SW480 (cell line): Measurements from ENCODE around the gene NUDT19.
"Not testable (repeated sequence)": the region's sequence is repeated elsewhere in the genome, so short reads cannot be mapped to it uniquely, and the experiment has no call there.

Source experiments
- DNase-seq: peaks from one replicate; pipeline ENCODE4 v3.0.0-alpha.2; 2016; ENCODE audit warnings: low spot score

NUDT19 gene

DNA sequence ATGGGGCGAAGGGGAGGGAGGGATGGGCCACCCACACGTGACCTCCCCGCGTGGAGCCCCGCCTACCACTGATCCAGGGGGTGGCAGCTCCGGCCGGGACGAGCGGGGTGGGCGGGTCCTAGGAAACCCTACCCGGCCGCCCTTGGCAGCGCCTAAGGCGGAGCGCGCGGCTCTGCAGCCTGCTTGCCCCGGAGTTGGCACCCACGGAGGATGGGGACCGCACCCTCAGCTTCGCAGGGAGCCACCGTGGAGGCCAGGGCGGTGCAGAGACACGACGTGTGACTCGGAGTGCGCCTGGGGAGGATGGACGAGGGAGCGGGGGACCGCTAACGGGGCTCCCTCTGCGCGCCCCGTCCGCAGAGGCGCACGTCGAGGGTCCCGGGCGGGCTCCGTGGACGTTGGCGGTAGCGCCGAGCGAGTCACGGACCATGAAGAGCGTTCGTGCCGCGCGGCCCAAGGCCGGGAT, 15.9 kb upstream of the NUDT19 start, which contains the start of gene RGS9BP:
Gene RGS9BP, plus strand, starts transcription at position 129 of the 466 bp plus-strand sequence. CDS start 416 bp downstream, outside the sequence.
- DNase-seq: peak; percentile 77

DNA sequence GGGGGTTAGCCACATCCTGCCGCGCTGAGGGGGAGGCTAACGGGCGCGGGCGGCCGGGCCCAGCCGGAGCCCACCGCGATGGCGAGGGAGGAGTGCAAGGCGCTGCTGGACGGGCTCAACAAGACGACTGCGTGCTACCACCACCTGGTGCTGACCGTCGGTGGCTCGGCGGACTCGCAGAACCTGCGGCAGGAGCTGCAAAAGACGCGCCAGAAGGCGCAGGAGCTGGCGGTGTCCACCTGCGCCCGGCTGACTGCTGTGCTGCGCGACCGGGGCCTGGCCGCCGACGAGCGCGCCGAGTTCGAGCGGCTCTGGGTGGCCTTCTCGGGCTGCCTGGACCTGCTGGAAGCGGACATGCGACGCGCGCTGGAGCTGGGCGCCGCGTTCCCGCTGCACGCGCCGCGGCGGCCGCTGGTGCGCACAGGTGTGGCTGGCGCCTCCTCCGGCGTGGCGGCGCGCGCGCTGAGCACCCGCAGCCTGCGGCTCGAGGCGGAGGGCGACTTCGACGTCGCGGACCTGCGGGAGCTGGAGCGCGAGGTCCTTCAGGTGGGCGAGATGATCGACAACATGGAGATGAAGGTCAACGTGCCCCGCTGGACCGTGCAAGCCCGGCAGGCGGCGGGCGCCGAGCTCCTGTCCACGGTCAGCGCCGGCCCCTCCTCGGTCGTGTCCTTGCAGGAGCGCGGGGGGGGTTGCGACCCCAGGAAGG, 15.3 kb upstream of the NUDT19 start:
- peak; percentile 59 for DNase-seq

DNA sequence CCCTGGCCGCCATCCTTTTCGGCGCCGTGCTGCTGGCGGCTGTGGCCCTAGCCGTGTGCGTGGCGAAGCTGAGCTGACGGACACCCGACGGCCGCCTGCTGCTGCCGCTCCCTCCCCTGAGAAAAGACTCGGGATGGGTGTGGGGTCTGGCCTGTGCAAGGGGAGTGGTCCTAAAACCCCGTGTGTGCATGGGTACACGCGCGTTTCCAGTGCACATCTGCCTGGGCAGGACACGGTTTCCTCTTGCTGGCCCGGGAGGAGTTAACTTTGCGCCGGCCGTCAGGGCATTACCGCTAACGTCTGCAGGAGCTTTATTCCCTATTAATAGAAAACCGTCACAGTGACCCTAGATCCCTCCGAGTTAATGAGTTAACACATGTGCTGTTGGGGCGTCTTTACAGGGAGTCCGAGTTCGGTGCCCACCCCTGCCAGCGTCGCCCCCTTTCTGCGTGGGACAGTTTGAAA, 14.7 kb upstream of the NUDT19 start:
- DNase-seq: no peak

- no peak for DNase-seq
Observed at GRCh38 chr19:32677657-32678056, 14.0 kb upstream of the NUDT19 start.

DNA sequence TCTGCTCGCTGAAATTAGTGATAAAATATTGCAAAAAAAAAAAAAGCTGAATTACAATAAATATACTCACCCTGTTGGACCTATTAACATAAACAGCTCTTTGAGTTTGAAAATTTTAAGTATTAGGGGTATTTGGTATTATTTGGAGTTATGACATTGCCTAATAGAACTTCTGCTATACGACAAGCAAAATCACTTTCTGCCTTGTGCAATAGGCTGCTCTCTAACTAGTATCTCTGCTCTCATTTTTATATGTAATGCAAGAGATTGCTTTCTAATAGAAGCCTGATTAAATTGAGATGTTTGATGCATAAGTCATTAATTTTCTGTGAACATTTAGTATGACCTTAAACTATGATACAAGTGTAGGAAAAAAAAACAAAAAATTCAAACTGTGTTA, 10.6 kb upstream of the NUDT19 start:
- DNase-seq: no peak

GRCh38 chr19:32682317-32682716, 9.3 kb upstream of the NUDT19 start:
- DNase-seq: no peak

DNA sequence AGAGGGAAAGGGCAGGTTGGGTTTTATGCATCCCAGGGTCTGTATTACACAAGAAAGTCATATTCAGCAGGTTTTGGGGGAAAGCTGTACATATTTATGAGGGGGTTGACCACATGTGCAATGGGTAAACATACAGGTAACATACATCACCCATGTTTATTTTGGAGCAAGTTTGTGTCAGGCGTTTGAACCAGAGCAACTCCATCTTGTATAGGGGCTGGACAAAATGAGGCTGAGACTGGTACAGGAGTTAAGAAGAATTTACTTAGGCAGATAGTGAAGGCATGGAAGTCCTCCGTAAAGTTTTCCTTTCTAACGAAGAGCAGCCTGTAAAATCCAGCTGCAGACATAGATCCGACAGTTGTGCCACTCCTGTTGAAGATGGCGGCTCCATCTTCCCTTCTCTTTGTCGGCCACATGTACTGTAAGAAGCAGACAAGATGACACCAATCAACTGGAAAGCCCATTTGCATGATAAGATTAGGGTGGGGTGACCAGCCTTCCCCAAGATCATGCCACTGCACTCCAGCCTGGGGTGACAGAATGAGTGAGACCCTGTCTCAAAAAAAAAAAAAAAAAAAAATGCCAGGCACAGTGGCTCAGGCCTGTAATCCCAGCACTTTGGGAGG, 4.7 kb upstream of the NUDT19 start:
- DNase-seq: no peak

GRCh38 chr19:32687681-32688080, 3.9 kb upstream of the NUDT19 start:
- no peak for DNase-seq

- no peak for DNase-seq
Observed at GRCh38 chr19:32688311-32688710, 3.3 kb upstream of the NUDT19 start.

DNA sequence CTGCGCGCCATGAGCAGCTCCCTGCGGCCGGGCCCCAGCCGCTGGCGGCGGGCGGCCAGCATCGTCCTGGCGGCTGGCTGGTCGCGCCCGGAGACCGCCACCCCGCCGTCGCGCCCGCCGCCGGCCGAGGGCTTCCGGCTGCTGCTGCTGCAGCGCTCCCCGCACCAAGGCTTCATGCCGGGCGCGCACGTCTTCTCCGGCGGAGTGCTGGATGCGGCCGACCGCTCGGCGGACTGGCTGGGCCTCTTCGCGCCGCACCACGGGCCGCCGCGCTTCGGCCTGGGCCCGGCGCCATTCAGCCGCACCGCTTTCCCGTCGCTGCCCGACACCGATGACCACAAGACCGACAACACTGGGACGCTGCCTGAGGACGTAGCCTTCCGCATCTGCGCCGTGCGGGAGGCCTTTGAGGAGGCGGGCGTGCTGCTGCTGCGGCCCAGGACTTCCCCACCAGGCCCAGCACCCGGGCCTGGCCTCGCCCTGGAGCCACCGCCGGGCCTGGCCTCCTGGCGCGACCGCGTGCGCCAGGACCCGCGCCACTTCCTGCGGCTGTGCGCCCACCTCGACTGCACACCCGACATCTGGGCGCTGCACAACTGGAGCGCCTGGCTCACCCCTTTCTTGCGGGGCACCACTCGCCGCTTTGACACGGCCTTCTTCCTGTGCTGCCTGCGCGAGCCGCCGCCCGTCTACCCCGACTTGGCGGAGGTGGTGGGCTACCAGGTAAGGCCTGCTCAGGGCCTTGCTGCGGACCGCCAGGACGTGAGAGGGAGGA, 518 bp downstream of the NUDT19 start:
- DNase-seq: peak; percentile 73

DNA sequence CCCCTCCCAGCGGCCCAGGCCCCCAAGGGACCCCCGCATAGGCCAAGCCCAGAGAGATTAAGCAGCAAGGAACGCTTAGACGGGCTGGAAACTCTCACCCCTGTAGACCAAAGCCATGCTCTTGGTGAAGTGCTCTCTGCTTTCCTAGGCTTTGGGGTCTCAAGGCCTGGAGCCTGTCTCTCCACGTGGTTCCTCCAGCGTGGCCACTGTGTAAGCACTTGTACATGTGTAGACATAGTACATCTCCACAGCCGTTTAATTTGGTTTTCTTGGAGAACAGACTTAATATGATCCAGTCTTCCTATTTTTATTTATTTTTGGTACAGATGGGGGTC, 1.1 kb downstream of the NUDT19 start:
- peak; percentile 15 for DNase-seq

DNA sequence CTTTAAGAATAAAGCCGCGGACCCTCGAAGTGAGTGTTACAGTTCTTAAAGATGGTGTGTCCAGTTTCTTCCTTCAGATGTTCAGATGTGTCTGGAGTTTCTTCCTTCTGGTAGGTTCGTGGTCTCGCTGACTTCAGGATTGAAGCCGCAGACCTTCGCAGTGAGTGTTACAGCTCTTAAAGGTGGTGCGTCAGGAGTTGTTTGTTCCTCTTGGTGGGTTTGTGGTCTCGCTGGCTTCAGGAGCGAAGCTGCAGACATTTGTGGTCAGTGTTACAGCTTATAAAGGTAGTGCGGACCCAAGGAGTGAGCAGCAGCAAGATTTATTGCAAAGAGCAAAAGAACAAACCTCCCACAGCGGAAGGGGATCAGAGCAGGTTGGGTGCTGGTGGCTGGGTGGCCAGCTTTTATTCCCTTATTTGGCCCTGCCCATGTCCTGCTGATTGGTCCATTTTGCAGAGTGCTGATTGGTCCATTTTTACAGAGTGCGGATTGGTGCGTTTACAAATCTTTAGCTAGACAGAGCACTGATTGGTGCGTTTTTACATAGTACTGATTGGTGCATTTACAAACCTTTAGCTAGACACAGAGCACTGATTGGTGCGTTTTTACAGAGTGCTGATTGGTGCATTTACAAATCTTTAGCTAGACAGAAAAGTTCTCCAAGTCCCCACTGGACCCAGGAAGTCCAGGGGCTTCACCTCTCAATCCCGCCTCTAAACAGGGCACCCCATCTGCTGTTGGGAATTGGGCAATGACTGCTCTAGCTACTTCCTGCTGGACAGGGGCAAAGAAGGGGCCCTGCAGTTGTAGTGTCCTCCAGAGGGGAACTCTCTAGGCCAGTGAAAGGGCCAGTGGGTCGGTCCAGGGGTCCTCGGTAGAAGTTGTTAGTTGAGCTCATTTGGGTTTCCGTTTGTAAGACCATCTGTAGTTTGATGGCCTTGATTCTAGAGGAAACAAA, 1.8 kb downstream of the NUDT19 start:
- peak; percentile 56 for DNase-seq

- not testable (repeated sequence) for DNase-seq
Observed at GRCh38 chr19:32694316-32694715, 2.7 kb downstream of the NUDT19 start.

- DNase-seq: not testable (repeated sequence)
Observed at GRCh38 chr19:32694851-32695250, 3.2 kb downstream of the NUDT19 start.

DNA sequence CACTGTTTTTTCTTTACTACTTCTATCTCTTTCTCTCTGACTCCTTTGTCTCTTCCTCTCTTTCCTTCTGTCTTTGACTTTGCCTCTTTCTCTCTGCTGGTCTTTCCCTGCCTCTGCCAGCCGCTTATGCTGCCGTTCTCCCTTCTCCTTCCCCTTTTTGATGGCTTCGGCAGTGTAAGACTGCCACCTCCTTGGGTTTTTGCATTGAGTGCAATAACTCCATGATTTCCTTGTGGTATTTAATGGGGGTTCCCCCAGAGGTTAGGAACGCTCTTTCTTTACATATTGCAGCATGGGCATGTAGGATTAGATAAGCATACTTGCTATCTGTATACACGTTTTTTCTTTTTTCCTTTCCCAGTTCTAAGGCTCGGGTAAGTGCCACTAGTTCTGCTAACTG, 3.9 kb downstream of the NUDT19 start:
- DNase-seq: not testable (repeated sequence)

DNA sequence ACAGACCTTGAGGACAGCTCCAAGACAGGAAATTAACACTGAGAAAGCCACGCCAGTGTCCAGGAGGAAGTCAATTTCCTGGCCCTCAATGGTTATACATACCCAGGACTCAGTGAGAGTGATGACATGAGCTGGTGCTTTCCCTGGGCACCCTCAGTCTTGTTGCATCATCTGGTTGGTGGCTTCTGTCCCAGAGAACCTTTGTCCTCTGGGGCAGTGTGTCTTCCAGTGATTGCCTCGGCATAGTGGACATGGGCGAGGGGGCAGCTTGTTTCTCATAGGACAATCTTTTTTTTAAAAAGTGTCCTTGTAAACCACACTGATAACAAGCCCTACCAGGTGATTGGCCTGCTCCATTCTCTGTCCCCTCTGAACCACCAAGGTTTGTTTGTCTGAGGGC, 5.2 kb downstream of the NUDT19 start:
- not testable (repeated sequence) for DNase-seq

DNA sequence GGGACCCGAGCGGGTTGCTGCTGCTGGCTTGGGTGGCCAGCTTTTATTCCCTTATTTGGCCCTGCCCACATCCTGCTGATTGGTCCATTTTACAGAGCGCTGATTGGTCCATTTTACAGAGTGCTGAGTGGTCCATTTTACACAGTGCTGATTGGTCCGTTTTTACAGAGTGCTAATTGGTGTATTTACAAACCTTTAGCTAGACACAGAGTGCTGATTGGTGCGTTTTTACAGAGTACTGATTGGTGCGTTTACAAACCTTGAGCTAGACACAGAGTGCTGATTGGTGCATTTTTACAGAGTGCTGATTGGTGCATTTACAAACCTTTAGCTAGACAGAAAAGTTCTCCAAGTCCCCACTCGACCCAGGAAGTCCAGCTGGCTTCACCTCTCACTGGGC, 8.5 kb downstream of the NUDT19 start:
- not testable (repeated sequence) for DNase-seq

GRCh38 chr19:32702010-32702409, 10.4 kb downstream of the NUDT19 start:
- DNase-seq: peak; percentile 49

DNA sequence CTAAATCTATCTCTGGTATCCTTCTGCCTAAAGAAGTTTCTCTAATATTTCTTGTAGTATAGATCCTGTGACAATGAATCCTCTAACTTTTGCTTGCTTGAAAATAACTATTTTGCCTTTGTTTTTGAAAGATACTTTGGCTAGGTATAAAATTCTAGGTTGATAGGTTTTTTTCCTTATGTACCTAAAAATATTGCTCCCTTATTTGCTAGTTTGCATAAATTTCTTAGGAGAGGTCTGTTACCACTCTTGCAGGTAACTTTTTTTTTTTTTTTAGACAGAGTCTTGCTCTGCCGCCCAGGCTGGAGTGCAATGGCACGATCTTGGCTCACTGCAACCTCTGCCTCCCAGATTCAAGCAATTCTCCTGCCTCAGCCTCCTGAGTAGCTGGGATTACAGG, 12.4 kb downstream of the NUDT19 start:
- DNase-seq: not testable (repeated sequence)

DNA sequence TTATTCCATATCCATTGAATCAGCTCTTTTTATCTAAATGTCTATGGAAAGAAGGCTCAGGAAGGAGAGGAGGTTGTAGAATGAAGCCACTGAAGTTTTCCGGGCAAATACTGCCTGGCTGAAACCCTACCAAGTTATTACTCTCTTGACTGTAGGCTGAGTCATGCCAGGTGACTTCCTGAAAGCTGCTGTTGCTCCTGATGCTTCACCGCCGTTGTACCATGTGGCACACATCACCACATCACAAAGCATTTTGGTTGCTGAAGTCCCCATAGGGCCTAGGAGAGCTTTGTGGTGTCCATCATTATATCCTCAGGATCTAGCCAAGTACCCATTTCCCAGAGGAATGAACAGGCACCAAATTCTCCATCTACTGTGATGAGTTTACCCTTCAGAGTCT, 16.8 kb downstream of the NUDT19 start:
- DNase-seq: peak; percentile 42

DNA sequence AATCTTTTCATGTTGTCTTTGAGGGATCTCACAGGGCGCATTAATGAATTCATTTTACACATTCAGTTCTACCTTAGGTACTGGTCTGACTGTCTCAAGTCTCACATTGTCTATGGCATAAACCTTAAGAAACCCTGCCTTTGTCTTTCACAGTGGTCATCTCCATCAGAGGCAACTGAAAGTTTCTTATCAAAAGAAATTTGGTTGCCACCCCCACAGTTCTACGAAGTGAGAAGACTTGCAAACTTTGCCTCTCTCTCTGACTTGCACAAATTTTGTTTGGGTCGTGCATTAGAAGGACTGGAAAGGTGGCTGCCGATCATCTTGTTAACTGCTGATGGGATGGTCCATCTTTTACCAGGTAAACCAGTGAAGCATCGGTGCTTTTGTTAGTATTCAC, 17.4 kb downstream of the NUDT19 start:
- no peak for DNase-seq

DNA sequence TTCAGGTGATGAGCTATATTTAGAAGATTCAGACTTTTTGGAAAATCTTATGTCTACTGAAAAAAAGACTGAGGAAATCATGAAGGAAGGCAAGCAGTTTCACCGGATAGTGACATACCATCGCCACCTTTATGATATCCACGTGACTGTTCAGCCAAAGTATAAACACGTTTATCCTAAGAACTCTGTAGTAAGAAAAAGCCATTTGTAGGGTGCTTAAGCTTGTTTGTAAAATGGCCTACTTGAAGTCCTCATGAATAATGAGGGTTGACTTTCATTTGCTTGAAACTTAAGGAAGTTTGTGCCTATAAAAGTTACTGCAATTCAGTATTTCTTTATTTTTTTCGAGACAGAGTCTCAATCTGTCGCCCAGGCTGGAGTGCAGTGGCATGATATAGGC, 20.1 kb downstream of the NUDT19 start:
- DNase-seq: no peak
